ENCODE data around the gene CNTNAP4. TPM values are rescaled to one million over a fixed set of nuclear protein-coding genes. Genes with fewer than 3 reads are reported as not detected.
A peak's percentile ranks its signal among the peaks of the same experiment; 100 is the strongest.

The CNTNAP4 gene
- total RNA-seq, 1 experiment from 2014 or later, result 2.6 TPM

DNA sequence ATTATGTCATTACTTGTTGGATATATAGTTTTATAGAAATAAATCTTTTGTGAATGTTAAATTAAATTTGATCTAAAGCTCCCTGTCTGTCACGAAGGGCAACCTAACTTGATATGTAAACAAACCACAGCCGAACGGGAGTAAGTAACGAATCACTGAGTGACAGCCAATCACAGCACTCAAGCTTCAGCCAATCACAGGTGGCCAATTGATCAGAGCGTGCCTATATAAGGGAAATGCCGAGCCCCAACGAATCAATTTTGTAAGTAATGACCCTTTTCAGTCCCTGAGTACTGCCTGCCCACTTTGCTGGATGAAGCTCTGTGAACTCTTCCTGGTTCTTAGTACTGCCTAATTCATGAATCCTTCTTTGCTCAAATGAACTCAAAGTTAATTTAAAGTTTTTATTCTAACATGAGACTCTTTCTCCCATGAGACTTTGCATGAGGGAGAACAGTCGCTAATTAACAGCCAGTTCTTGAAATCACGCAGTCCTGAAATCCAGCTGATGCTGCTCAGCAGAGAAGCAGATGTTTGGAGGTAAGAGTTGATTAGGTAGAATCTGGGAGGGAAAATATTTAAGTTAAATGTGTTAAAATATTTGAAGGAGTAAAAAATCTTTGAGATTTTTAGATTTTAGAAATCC lies 302.2 kb downstream of the CNTNAP4 start:
- DNase-seq (ENCODE audit: low read depth), result peak; percentile 9

DNA sequence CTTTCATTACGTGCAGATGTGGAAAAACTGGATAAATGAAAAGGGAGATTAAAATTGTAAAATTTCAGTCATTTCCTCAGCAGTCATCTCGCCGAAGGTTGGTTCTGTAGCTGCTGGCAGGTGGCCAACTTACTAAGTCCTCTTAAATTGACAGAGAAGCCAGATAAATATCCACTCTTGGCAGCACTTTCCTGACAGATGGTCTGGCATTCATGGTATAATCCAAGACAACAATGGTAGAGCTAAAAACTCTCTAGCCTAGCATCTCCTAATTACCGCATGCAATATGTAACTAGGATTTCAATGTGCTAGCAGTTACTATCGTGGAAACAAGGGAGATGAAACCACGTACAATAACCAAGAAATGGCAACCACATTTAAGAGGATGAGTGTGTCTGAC lies 306.3 kb downstream of the CNTNAP4 start:
- peak; percentile 33 for DNase-seq (ENCODE audit: low read depth)

DNA sequence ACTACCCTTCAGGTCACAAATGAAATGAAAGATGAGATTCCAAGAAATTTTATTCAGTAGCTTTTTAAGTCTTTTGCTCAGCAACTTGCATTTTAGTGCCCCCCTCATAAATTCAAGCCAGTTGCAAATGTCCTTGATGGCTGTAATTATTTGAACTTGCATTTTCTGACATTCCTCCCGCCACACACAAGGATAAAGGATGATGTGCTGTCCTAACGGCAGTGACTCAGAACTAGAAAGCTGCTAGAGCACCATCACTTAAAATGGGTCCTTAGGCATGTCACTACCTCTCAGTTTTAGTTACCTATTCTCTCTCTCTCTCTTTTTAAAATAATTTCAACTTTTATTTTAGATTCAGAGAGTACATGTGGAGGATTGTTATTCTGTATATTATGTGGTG lies 306.7 kb downstream of the CNTNAP4 start:
- DNase-seq (ENCODE audit: low read depth), result peak; percentile 8

- no peak for DNase-seq (ENCODE audit: low read depth)
Measured at GRCh38 chr16:76598498-76598897, 321.3 kb downstream of the CNTNAP4 start.

GRCh38 chr16:76607317-76607716 lies 330.1 kb downstream of the CNTNAP4 start:
- no peak for DNase-seq (ENCODE audit: low read depth)

Measured in Daoy (cell line).